ACC112 (cell line): Measurements from ENCODE around the gene SLC39A1.
A peak's percentile ranks its signal among the peaks of the same experiment; 100 is the strongest.

Experiments
- H2AFZ ChIP-seq: fragments of 200-600 bp; sonication (generic); one replicate; pipeline ENCODE4 v1.6.0; 2017; ENCODE audit warnings: antibody characterized with exemption, low read length; ENCODE audit not compliant: unreplicated experiment
- H3K27ac ChIP-seq: fragments of 200-600 bp; sonication (generic); 2 replicates; pipeline ENCODE4 v1.5.1; 2014; ENCODE audit warnings: low read depth, mild to moderate bottlenecking, antibody characterized with exemption, low read length, moderate library complexity
- H3K27me3 ChIP-seq: fragments of 200-600 bp; sonication (generic); 2 replicates; pipeline ENCODE4 v1.6.1; 2014; ENCODE audit warnings: mild to moderate bottlenecking, antibody characterized with exemption, low read length, moderate library complexity, mixed read lengths; ENCODE audit not compliant: insufficient read depth
- H3K36me3 ChIP-seq: fragments of 200-600 bp; sonication (generic); 2 replicates; pipeline ENCODE4 v1.6.1; 2016; ENCODE audit warnings: mild to moderate bottlenecking, antibody characterized with exemption, low read length, moderate library complexity, mixed read lengths; ENCODE audit not compliant: insufficient read depth
- H3K4me1 ChIP-seq: fragments of 200-600 bp; sonication (generic); one replicate; pipeline ENCODE4 v1.6.1; 2016; ENCODE audit warnings: low read length, mixed read lengths; ENCODE audit not compliant: insufficient read depth, unreplicated experiment, control insufficient read depth
- H3K4me3 ChIP-seq: fragments of 200-600 bp; sonication (generic); 2 replicates; pipeline ENCODE4 v1.5.1; 2014; ENCODE audit warnings: mild to moderate bottlenecking, low read depth, low read length
- H3K79me2 ChIP-seq: fragments of 200-600 bp; sonication (generic); one replicate; pipeline ENCODE4 v1.6.0; 2016; ENCODE audit warnings: low read length; ENCODE audit not compliant: control insufficient read depth, unreplicated experiment, insufficient read depth

The SLC39A1 gene

DNA sequence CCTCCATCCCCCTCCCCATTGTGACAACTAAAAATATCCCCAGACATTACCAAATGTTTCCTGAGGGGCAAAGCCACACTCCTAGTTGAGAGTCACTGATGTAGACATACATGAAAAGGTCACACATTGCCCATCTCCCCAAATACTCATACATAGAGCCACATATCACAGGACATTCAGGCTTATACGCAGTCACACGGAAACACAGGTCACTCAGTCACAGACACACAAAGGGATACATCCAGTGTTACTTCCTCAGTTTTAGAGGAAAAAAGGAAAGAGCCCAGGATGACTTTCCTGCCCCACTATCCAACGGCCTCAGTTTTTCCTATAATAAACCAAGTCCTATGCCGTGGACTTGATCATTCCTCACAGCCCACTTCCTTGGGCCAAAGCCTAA is 1.9 kb downstream of the SLC39A1 start:
- Histone ChIP-seq H3K27ac (no peak overlapping the region), H3K4me1 (peaks cover 28% of the 10 kb centered on the region), H3K27me3 (no peaks in the 10 kb centered on the region), H3K79me2 (peaks cover 46% of the 10 kb centered on the region), H2AFZ (no peak overlapping the region), H3K36me3 (no peaks in the 10 kb centered on the region), H3K4me3 (peak overlapping the region; percentile 89)

- Histone ChIP-seq H3K4me1 (peaks cover 27% of the 10 kb centered on the region), H3K36me3 (no peaks in the 10 kb centered on the region), H2AFZ (no peak overlapping the region), H3K4me3 (no peak overlapping the region), H3K27ac (no peak overlapping the region), H3K79me2 (peaks cover 47% of the 10 kb centered on the region), H3K27me3 (no peaks in the 10 kb centered on the region)
These were observed 3.1 kb downstream of the SLC39A1 start for GRCh38 chr1:153960206-153960605.

DNA sequence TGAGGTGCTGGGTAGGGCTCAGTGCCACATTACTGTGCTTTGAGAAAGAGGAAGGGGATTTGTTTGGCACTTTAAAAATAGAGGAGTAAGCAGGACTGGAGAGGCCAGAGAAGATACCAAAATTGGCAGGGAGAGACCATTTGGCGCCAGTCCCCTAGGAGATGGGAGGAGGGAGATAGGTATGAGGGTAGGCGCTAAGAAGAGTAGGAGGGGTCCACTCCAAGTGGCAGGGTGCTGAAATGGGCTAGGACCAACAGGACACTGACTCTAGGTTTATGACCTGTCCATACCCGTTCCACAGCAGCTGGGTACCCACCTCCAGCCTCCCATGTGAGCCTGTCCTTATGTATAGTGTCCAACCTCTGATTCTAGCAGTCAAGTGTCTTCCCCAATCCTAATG is 3.9 kb downstream of the SLC39A1 start:
- peaks cover 27% of the 10 kb centered on the region for H3K4me1 ChIP-seq
- no peaks in the 10 kb centered on the region for H3K27me3 ChIP-seq
- peaks cover 54% of the 10 kb centered on the region for H3K79me2 ChIP-seq
- H3K4me3 ChIP-seq, result no peak overlapping the region
- H2AFZ ChIP-seq, result no peak overlapping the region
- no peaks in the 10 kb centered on the region for H3K36me3 ChIP-seq
- H3K27ac ChIP-seq, result no peak overlapping the region

DNA sequence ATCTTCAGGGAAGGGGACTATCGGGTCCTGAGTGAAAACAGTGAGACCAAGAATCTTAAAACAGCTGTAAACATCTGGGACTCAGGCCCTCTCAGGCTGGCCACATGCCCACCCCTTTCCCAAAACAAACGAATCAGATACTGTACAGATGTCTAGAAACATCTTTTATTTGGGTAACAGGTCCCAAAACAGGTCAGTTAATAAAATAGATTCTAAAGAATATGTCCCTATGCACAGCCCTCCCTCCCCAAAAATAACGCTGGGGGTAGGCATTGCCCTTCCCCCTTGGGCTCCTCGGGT is 4.4 kb downstream of the SLC39A1 start:
- Histone ChIP-seq H3K4me3 (peak overlapping the region; percentile 89; the same call in 1 of the 2 replicates), H3K4me1 (peaks cover 27% of the 10 kb centered on the region), H3K27ac (no peak overlapping the region), H2AFZ (no peak overlapping the region), H3K79me2 (peaks cover 59% of the 10 kb centered on the region), H3K36me3 (no peaks in the 10 kb centered on the region), H3K27me3 (no peaks in the 10 kb centered on the region)

- Histone ChIP-seq H3K4me1 (peaks cover 27% of the 10 kb centered on the region), H2AFZ (peak within 1 kb of the TSS; percentile 30), H3K27ac (peak within 1 kb of the TSS; percentile 69), H3K4me3 (peak within 1 kb of the TSS; percentile 89), H3K36me3 (no peaks in the 10 kb centered on the region), H3K79me2 (peaks cover 64% of the 10 kb centered on the region), H3K27me3 (no peaks in the 10 kb centered on the region)
These were observed 5.0 kb downstream of the SLC39A1 start, which contains the start of gene CRTC2 for GRCh38 chr1:153958111-153958960. Gene CRTC2 (minus strand): TSS chr1:153958612. CDS start chr1:153958497, 115 bp downstream.

GRCh38 chr1:153957744-153958110 is 5.6 kb downstream of the SLC39A1 start:
- Histone ChIP-seq H2AFZ (peak overlapping the region; percentile 30), H3K79me2 (peaks cover 60% of the 10 kb centered on the region)

DNA sequence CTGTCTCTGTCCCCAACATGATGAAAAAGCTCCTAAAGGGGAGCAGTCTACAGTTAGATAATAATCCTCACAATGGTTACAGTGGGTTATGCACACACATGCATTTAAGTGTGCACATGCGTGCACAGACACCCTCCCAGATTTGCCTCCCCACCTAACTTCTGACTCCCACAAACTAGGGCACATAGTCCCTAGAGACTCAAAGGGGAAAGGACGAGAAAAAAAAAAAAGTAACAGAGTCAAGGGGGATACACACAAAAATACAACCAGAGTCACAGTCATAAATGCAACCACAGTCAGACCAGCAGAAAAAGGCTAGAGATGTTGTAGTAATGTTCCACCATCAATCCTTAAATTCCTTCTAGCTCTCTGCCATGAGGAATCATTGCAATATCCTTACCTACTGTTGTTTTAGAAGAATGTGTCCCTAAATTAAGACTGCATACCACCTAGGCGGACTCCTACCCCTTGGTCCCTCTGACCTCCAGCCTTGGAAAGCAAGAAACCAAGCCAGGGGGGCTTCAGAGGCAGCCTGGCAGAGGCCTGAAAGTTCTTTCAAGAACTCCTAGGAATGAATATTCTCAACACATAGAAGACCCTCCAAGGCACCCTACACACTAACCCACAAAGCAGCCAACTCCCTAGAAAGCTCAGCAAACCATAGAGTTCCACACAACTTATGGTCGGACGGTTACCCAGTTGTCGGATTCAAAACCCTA is 6.2 kb downstream of the SLC39A1 start:
- Histone ChIP-seq H2AFZ (no peak overlapping the region), H3K4me1 (peaks cover 24% of the 10 kb centered on the region), H3K79me2 (peaks cover 54% of the 10 kb centered on the region)

More at GRCh38 chr1:153957744-153958110, 5.6 kb downstream of the SLC39A1 start:
- peak overlapping the region; percentile 69; the same call in 1 of the 2 replicates for H3K27ac ChIP-seq
- peak overlapping the region; percentile 89 for H3K4me3 ChIP-seq
- H3K4me1 ChIP-seq, result peaks cover 27% of the 10 kb centered on the region
- H3K27me3 ChIP-seq, result no peaks in the 10 kb centered on the region
- no peaks in the 10 kb centered on the region for H3K36me3 ChIP-seq

GRCh38 chr1:153954826-153955225 is 8.5 kb downstream of the SLC39A1 start:
- Histone ChIP-seq H3K4me1 (peaks cover 13% of the 10 kb centered on the region), H2AFZ (no peak overlapping the region), H3K4me3 (no peak overlapping the region), H3K27ac (no peak overlapping the region), H3K79me2 (peaks cover 44% of the 10 kb centered on the region), H3K36me3 (peaks cover 21% of the 10 kb centered on the region), H3K27me3 (no peaks in the 10 kb centered on the region)

More for the DNA sequence above, 6.2 kb downstream of the SLC39A1 start:
- H3K27ac ChIP-seq, result 0 out of 2 replicates have a peak overlapping the region, but pooled peaks have one; percentile 69
- H3K27me3 ChIP-seq, result no peaks in the 10 kb centered on the region
- 0 out of 2 replicates have a peak, but pooled peaks cover 5% of the 10 kb centered on the region for H3K36me3 ChIP-seq
- H3K4me3 ChIP-seq, result peak overlapping the region; percentile 89

- H3K4me1 ChIP-seq, result peaks cover 12% of the 10 kb centered on the region
- H3K79me2 ChIP-seq, result peaks cover 44% of the 10 kb centered on the region
- no peak overlapping the region for H3K4me3 ChIP-seq
- H2AFZ ChIP-seq, result no peak overlapping the region
- H3K27ac ChIP-seq, result no peak overlapping the region
- no peaks in the 10 kb centered on the region for H3K27me3 ChIP-seq
- H3K36me3 ChIP-seq, result peaks cover 23% of the 10 kb centered on the region
These were observed 9.4 kb downstream of the SLC39A1 start for GRCh38 chr1:153953859-153954365.

- H3K79me2 ChIP-seq, result peaks cover 29% of the 10 kb centered on the region
- no peak overlapping the region for H3K4me3 ChIP-seq
- H3K4me1 ChIP-seq, result peaks cover 8% of the 10 kb centered on the region
- H3K27ac ChIP-seq, result no peak overlapping the region
- H3K27me3 ChIP-seq, result no peaks in the 10 kb centered on the region
- peaks cover 28% of the 10 kb centered on the region for H3K36me3 ChIP-seq
- H2AFZ ChIP-seq, result no peak overlapping the region
These were observed 11.5 kb downstream of the SLC39A1 start for GRCh38 chr1:153951801-153952200.
